ENCODE results near the gene OGDH.

GRCh38 chr7:44654255-44654796 is 47.9 kb downstream of the OGDH start:
- TF ChIP-seq CTCF (IDR thresholded peaks at IDR 0.05) = no peak
- TF ChIP-seq POLR2A (IDR thresholded peaks at IDR 0.05) = no peak

Data from Peyer's patch (tissue), 4 donors.